Upper lobe of left lung (tissue), 6 donors: Measurements from ENCODE around the gene DDR2. TPM values are rescaled to one million over a fixed set of nuclear protein-coding genes. Genes with fewer than 3 reads are reported as not detected.
"Not testable (repeated sequence)": the region's sequence is repeated elsewhere in the genome, so short reads cannot be mapped to it uniquely, and the experiment has no call there.

Source experiments
- ATAC-seq, 2 donors: fragments of 200-7000 bp; cut with Tn5 transposase; one replicate each; pipeline ENCODE4 v1.9.1; 2022; ENCODE audit warnings: mild to moderate bottlenecking in 2 of 2, moderate library complexity in 2 of 2; ENCODE audit not compliant: low FRiP score in 2 of 2
- DNase-seq, 2 donors: peaks; one replicate each; pipeline ENCODE4 v3.0.0-alpha.2; 2019 to 2020
- H3K27ac ChIP-seq, 4 donors: fragments of 200-600 bp; sonication (generic); one replicate each; pipeline ENCODE4 v1.5.1; 2016 to 2019
- H3K27me3 ChIP-seq, 4 donors: fragments of 200-600 bp; sonication (generic); one replicate each; pipeline ENCODE4 v1.5.1; 2017 to 2019
- H3K36me3 ChIP-seq, 4 donors: fragments of 200-600 bp; sonication (generic); one replicate each; pipeline ENCODE4 v1.5.1; 2016 to 2019
- H3K4me1 ChIP-seq, 4 donors: fragments of 200-600 bp; sonication (generic); one replicate each; pipeline ENCODE4 v1.5.1; 2018 to 2019
- H3K4me3 ChIP-seq, 4 donors: fragments of 200-600 bp; sonication (generic); one replicate each; pipeline ENCODE4 v1.5.1; 2017 to 2019; ENCODE audit warnings: mild to moderate bottlenecking in 2 of 4, moderate library complexity in 1 of 4
- H3K9me3 ChIP-seq, 4 donors: fragments of 200-600 bp; sonication (generic); one replicate each; pipeline ENCODE4 v1.5.1; 2018 to 2019
- EP300 ChIP-seq, 4 donors: sonication (generic); formaldehyde crosslinking; IDR thresholded peaks; one replicate each; pipeline ENCODE4 v1.5.1; 2017; ENCODE audit warnings: antibody characterized with exemption in 4 of 4, control low read depth in 2 of 4
- POLR2A ChIP-seq, 4 donors: fragments of 450-650 bp; IDR thresholded peaks; one replicate each; pipeline ENCODE4 v1.5.1; 2016 to 2017; ENCODE audit warnings: antibody characterized with exemption in 4 of 4, mild to moderate bottlenecking in 2 of 4
- POLR2AphosphoS5 ChIP-seq, 2 donors: sonication (generic); formaldehyde crosslinking; IDR thresholded peaks; one replicate each; pipeline ENCODE4 v1.5.1; 2017; ENCODE audit warnings: antibody characterized with exemption in 2 of 2
- WGBS, 2 donors: methylation state at CpG; one replicate each; pipeline ENCODE4 v1.1.5; 2017 to 2018; 5-methylcytosine and 5-hydroxymethylcytosine counted together
- total RNA-seq, 6 donors: library from RNA; depleted of rRNA in 4 of 6; stranded (reverse); fragments of >200 nt in 4 of 6; gene quantifications; one replicate each; pipeline versions ENCODE4 v1.1.0 to v1.2.1, GENCODE V29; 2016 to 2021
- TF ChIP-seq, protein P1 (sequence below), 6 experiments: fragments of 450-650 bp in 4 of 6; fragments of 200-600 bp in 2 of 6; sonication (generic) in 2 of 6; IDR thresholded peaks; one replicate each; pipeline ENCODE4 v1.5.1; 2016 to 2019; ENCODE audit warnings: antibody characterized with exemption in 6 of 6
- donor health status: DM: no; HTN: no; CAD: no; lungs with moderate emphysema.
- donor health status: DM: no; HTN: yes; CAD: no; lungs with severe emphysema.

The DDR2 gene
- total RNA-seq, 6 donors from 2014 or later = 10.5 to 53.3 (median 23.0) TPM

DNA sequence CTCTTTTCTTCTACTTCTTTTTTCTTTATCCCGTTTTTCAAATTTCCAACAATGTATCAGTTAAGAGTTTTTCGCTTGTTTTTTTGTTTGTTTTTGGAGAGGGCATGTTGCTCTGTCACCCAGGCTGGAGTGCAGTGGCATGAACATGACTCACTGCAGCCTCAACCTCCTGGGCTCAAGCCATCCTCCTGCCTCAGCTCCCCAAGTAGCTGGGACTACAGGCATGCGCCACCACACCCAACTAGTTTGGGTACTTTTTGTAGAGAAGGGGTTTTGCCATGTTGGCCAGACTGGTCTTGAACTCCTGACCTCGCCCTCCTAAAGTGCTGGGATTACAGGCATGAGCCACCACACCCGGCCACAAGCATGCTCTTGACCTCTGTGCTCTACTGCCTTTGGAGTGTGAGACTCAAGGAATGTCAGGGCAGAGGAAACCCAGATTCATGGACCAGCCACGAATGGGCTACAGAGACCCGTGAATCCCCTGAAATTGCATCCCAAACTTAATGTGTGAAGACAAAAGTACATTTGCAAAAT is 93.1 kb downstream of the DDR2 start:
- peak in 1 of 2 donors; percentile 29 for DNase-seq
- Histone ChIP-seq H3K27me3 (no peaks in the 10 kb centered on the region), H3K27ac (no peak overlapping the region), H3K4me3 (no peak overlapping the region), H3K36me3 (no peaks in the 10 kb centered on the region), H3K9me3 (no peaks in the 10 kb centered on the region), H3K4me1 (no peaks in the 10 kb centered on the region)
- 81 to 87% methylated on average over 7 of the region's 7 CpGs for WGBS, 2 donors
- ATAC-seq = peak in 1 of 2 donors; percentile 30
- TF ChIP-seq, protein P1, sequence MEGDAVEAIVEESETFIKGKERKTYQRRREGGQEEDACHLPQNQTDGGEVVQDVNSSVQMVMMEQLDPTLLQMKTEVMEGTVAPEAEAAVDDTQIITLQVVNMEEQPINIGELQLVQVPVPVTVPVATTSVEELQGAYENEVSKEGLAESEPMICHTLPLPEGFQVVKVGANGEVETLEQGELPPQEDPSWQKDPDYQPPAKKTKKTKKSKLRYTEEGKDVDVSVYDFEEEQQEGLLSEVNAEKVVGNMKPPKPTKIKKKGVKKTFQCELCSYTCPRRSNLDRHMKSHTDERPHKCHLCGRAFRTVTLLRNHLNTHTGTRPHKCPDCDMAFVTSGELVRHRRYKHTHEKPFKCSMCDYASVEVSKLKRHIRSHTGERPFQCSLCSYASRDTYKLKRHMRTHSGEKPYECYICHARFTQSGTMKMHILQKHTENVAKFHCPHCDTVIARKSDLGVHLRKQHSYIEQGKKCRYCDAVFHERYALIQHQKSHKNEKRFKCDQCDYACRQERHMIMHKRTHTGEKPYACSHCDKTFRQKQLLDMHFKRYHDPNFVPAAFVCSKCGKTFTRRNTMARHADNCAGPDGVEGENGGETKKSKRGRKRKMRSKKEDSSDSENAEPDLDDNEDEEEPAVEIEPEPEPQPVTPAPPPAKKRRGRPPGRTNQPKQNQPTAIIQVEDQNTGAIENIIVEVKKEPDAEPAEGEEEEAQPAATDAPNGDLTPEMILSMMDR (IDR thresholded peaks at IDR 0.05) = no peak
- no peak for TF ChIP-seq EP300 (IDR thresholded peaks at IDR 0.05)
- TF ChIP-seq POLR2A (IDR thresholded peaks at IDR 0.05) = no peak
- no peak for TF ChIP-seq POLR2AphosphoS5 (IDR thresholded peaks at IDR 0.05)

DNA sequence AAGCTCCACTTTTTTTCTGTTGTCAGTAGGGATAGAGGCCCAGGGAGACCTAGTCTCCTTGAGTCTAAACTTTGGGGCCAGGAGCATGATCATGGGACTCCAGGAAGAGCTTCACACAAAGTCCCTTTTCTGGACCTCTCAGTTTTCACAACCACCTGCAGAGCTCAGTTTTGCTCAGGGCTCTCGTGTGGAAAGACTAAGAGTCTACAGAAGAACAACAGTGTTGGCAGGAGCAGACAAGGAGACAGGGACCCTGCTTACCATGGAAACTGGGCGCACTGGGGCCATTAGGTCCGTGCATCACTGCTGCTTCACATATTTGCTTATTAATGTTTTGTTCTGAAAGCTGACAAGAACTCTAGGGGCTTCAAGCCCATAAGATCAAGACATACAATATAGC is 94.3 kb downstream of the DDR2 start:
- ATAC-seq = no peak
- Histone ChIP-seq H3K27ac (no peak overlapping the region), H3K27me3 (no peaks in the 10 kb centered on the region), H3K4me1 (no peaks in the 10 kb centered on the region), H3K4me3 (no peak overlapping the region), H3K36me3 (no peaks in the 10 kb centered on the region), H3K9me3 (no peaks in the 10 kb centered on the region)
- DNase-seq = no peak
- TF ChIP-seq, protein P1 (IDR thresholded peaks at IDR 0.05) = no peak
- TF ChIP-seq EP300 (IDR thresholded peaks at IDR 0.05) = no peak
- no peak for TF ChIP-seq POLR2AphosphoS5 (IDR thresholded peaks at IDR 0.05)
- TF ChIP-seq POLR2A (IDR thresholded peaks at IDR 0.05) = no peak
- WGBS, 2 donors = 85 to 93% methylated on average over 2 to 3 of the region's 3 CpGs

DNA sequence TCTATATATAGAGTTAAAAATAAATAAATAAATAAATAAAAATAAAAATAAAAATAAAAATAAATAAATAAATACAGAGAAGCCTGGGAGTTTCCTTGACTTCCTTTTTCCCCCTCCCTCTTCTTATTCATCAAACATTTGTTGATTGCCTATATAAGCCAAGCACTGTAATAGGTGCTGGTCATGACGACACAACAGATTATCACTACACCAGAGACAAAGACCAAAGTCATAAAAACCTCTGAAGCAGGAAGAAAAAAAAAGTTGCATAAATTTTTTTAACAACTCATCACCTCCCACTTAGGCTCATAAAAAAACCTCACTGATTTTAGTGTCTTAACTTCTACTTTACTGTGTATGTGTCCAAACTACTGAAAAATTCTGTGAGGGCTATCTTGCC is 95.2 kb downstream of the DDR2 start:
- not testable (repeated sequence) for H3K9me3 ChIP-seq, H3K4me3 ChIP-seq, ATAC-seq, DNase-seq, H3K36me3 ChIP-seq, H3K27ac ChIP-seq, H3K27me3 ChIP-seq, H3K4me1 ChIP-seq
- 100% methylated on average over 1 of the region's 1 CpG; no CpG with 5 or more reads in 1 of the 2 donors for WGBS, 2 donors

DNA sequence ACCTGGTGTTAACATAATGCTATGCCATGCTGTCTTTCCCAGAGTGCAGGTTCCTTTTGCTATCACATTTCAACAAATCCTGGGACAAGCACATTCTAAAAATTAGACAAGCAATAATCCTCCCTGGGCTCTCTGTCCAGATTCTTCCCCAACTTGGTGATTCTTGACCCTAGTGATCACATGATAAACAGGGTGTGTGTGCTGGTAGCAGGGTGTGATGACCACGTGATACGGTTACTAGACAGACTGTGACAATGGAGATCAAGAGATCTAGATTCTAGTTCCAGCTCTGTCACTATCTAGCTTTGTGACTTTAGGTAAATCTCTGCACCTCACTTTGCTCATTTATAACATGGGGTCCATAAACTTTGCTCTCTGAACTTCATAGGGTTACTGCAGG is 96.3 kb downstream of the DDR2 start:
- DNase-seq = no peak
- H3K9me3 ChIP-seq = no peaks in the 10 kb centered on the region
- no peaks in the 10 kb centered on the region for H3K27me3 ChIP-seq
- H3K4me3 ChIP-seq = no peak overlapping the region
- TF ChIP-seq, protein P1 (IDR thresholded peaks at IDR 0.05) = no peak
- TF ChIP-seq EP300 (IDR thresholded peaks at IDR 0.05) = no peak
- no peak for TF ChIP-seq POLR2A (IDR thresholded peaks at IDR 0.05)
- no peak for TF ChIP-seq POLR2AphosphoS5 (IDR thresholded peaks at IDR 0.05)
- peaks cover 0 to 6% (median 0%) of the 10 kb centered on the region in 4 donors for H3K4me1 ChIP-seq
- no peak overlapping the region for H3K27ac ChIP-seq
- 85 to 95% methylated on average over 2 of the region's 2 CpGs for WGBS, 2 donors
- no peaks in the 10 kb centered on the region for H3K36me3 ChIP-seq
- no peak for ATAC-seq

DNA sequence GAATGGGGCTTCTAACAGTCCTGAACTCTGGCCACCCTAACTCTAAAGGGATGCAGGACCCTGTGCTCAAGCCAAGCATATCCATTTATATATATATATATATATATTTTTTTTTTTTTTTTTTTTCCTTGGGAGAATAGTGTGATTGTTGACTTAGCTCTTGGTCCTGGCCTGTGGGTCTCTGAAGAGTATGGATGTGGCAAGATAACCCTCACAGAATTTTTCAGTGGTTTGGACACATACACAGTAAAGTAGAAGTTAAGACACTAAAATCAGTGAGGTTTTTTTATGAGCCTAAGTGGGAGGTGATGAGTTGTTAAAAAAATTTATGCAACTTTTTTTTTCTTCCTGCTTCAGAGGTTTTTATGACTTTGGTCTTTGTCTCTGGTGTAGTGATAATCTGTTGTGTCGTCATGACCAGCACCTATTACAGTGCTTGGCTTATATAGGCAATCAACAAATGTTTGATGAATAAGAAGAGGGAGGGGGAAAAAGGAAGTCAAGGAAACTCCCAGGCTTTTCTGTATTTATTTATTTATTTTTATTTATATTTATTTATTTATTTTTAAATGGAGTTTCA is 97.0 kb downstream of the DDR2 start:
- not testable (repeated sequence) for H3K27ac ChIP-seq, DNase-seq, H3K4me1 ChIP-seq, H3K27me3 ChIP-seq, H3K36me3 ChIP-seq, H3K4me3 ChIP-seq, H3K9me3 ChIP-seq, ATAC-seq
- 100% methylated on average over 1 of the region's 1 CpG for WGBS, 2 donors

DNA sequence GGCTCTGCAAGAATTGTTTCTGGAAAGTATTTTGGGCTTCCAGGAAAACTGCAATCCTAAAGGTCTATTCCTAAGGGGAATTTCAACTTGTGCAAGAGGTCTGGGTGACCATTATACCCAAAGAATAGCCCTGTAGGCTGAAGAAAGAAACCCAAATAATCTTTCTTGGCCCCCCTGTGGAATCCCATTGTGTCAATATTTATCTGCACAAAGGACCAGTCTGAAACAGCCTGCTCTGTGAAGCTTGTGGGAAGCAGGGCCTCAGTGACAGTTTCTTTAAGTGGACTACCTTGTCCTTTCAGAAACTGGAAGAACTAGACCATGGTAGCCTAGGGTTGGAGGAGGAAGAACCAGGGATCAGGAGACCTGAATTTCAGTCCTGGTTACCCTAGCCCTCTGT is 99.8 kb downstream of the DDR2 start:
- no peak overlapping the region for H3K4me3 ChIP-seq
- no peaks in the 10 kb centered on the region for H3K9me3 ChIP-seq
- no peaks in the 10 kb centered on the region for H3K36me3 ChIP-seq
- peaks cover 0 to 6% (median 2%) of the 10 kb centered on the region in 4 donors for H3K4me1 ChIP-seq
- ATAC-seq (no peak), DNase-seq (no peak)
- H3K27ac ChIP-seq = peak overlapping the region; percentile 44 to 63 (median 60)
- no peak for TF ChIP-seq POLR2AphosphoS5 (IDR thresholded peaks at IDR 0.05)
- no peak for TF ChIP-seq POLR2A (IDR thresholded peaks at IDR 0.05)
- no peak for TF ChIP-seq EP300 (IDR thresholded peaks at IDR 0.05)
- H3K27me3 ChIP-seq = no peaks in the 10 kb centered on the region
